ENCODE data around the gene TMEM62. TPM values are rescaled to one million over a fixed set of nuclear protein-coding genes. Genes with fewer than 3 reads are reported as not detected.

Gene TMEM62
- total and polyA plus RNA-seq, 9 of the 15 experiments (the other 6 are each of a cell fraction or from before 2014, with no cell fraction given) = 4.4 to 16.6 (median 11.1) TPM

GRCh38 chr15:43225201-43225949 is 92.0 kb downstream of the TMEM62 start (continued):
- TF ChIP-seq THRB (CRISPR knock-in tag; conservative IDR thresholded peaks at IDR 0.05) (no peak), MCM7 (IDR thresholded peaks at IDR 0.05) (no peak), PHTF2 (CRISPR knock-in tag; IDR thresholded peaks at IDR 0.05) (no peak), RCOR1 (IDR thresholded peaks at IDR 0.05; ENCODE audit: borderline replicate concordance in 1 of 2, low read depth in 2 of 2, low read length in 2 of 2) (no peak), NR1H2 (CRISPR knock-in tag; IDR thresholded peaks at IDR 0.05) (no peak), ELK3 (CRISPR knock-in tag; IDR thresholded peaks at IDR 0.05) (no peak), RFX1 (IDR thresholded peaks at IDR 0.05) (no peak), TRIM24 (IDR thresholded peaks at IDR 0.05) (0 out of 4 replicates have a peak, but pooled peaks of 1 of the 2 experiments have one; percentile 16), RAD21 (CRISPR knock-in tag; conservative IDR thresholded peaks at IDR 0.05 in 1 of 2, IDR thresholded peaks at IDR 0.05 in 1 of 2) (peak; percentile 81 to 95), PURB (CRISPR knock-in tag; IDR thresholded peaks at IDR 0.05; ENCODE audit: low read depth) (no peak), COPS2 (conservative IDR thresholded peaks at IDR 0.05) (no peak), REST (IDR thresholded peaks at IDR 0.05; ENCODE audit: borderline replicate concordance) (peak; percentile 83), REST (CRISPR knock-in tag; IDR thresholded peaks at IDR 0.05; ENCODE audit: low read depth) (no peak), CTCF (IDR thresholded peaks at IDR 0.05 in 2 of 3, conservative IDR thresholded peaks at IDR 0.05 in 1 of 3; ENCODE audit: insufficient read depth in 2 of 3, low read depth in 1 of 3, low read length in 3 of 3) (peak; percentile 70 to 82 (median 81))

Data from K562 (cell line).